Embryonic facial prominence (tissue), 1 donor: Measurements from ENCODE around the gene NAV2.

ENCODE experiments used
- DNase-seq: peaks from one replicate; pipeline ENCODE4 v3.0.0-alpha.2; 2016; ENCODE audit errors: extremely low spot score

The NAV2 gene

DNA sequence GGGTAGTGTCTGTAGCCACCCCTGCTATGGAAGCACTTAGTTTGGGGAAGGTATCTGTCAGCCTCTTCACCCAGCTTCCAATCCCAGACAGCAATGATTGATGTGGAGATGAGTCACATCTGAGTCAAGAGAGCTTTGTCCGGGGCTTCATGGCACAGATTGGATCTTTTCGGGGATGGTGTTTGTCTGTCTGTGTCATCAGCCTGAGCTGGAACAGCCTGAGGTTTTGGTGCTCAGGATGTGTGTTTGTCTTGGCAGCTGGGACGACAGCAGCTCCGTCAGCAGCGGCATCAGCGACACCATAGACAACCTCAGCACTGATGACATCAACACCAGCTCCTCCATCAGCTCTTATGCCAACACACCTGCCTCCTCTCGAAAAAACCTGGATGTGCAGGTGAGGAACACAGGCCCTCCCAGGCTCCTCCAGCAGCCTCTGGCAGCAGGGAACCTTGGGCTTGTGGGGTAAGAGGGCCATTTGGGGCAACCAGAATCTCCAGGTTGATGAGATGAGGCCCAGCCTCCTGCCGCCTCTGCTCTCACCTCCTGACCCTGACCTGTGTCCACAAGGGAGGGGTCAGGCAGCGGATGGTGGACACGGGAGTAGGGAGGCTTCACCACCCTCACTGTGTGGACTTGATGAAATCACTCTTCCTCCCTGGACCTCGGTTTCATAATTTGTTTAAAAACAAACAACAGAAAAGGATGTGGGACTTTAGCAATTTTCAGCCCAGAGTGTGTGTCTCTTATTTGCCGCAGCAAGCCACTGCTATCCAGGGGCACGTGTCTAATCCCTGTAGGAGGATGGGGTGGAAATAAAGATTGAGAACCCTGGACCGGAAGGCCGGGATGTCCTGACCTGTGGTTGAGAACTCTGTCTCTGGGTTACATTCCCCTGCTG is 323.3 kb downstream of the NAV2 start:
- DNase-seq: no peak

DNA sequence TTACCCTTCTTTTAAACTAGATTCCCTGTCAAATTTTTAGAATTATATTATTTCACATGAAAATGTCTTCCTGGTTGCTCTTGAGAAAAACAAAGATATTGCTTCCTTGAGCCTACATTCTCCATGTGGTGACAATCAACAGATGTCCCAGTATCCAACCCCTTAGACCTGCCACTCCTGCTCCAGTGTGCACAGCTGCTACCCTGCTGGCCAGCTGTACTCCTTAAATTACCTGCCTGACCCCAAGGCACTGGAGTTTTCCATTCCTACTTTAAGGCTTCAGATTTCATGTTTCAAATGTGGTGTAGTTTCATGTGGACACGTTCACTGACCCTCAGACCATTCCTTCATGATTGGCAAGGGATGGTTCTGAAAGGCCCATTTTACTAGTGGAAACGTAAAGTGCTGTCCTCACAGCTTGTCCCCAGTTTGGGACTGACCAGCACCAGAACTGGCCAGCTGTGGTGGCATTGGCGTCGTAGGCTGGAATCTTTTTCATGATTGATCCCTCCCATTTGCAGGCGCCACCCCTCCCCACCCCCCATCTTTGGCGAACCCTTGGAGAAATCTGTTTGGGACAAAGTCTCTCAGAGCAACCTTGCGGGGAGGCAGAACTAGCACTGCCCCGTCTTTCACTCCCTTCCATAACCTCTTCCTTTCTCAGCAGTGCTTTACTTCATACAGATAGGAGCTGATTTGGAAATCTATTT is 324.1 kb downstream of the NAV2 start:
- DNase-seq: no peak

DNA sequence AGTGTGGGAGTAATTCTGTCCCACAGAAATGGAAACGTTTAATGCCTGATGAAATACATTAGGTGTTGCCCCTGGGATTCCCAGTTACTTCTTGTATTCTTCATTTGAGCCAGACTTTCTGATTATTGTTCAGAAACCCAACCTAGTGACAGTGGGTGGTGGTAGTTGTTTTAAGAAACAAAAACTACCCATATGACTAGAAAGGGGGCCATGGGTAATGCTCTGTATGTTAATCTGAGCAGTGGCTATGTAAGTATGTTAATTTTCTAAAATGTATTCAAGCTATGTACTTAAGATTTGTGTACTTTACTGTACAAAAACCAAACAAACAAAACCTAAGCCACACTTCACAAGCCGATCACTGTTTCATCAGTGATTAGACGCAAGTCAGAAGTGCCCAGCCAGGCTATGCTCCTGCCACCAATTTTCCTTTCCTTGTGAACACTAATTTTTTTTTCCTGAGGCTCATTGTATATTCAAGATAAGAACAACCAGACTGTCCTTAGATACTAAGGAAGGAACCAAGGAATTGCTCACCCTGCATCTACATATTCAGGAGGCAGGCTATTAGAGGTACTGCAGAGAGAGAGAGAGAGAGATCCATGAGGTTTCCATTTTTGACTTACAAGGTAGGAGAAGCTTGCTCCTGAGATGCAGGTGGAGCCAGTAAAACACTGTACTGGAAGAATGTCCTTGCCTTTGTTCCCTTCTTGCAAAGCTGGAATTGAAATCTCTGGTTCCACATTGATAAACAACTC is 324.9 kb downstream of the NAV2 start:
- no peak for DNase-seq

DNA sequence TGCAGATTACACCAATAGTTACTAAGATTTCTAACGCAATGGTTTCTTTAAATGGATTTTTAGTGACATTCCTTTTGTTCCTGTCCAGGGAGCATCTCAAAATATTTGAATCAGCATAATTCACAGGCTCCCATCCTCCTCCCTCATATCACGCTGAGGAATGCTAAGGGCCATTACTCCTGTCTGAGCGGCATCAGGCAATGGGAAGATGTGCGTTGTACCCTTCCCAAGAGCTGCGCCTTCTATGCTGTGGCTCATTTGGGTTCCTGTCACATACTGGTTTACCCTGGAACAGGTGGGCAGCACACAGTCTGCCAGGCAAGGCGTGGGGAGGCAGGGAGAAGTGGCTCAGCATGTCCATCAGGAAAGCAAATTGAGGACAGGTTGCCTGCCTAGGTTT is 325.8 kb downstream of the NAV2 start:
- no peak for DNase-seq

DNA sequence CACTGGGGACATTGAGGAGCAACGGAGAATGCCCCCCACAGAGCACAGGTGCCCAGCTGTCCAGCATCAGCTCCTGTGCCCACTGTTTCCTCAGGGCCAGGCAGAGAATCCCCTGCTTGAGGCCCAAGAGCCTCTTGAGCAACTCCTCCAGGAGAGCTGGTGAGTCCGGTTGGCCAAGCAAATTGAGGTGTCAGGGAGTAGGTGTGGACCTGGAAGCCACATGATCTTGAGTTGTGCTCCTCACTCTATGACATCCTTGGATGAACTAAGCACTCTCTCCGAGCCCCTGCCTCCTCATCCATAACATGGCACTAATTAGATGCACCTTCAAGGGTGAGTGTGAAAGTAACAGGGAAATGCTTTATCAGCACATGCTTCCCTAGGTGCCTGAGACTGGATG is 326.3 kb downstream of the NAV2 start:
- no peak for DNase-seq

DNA sequence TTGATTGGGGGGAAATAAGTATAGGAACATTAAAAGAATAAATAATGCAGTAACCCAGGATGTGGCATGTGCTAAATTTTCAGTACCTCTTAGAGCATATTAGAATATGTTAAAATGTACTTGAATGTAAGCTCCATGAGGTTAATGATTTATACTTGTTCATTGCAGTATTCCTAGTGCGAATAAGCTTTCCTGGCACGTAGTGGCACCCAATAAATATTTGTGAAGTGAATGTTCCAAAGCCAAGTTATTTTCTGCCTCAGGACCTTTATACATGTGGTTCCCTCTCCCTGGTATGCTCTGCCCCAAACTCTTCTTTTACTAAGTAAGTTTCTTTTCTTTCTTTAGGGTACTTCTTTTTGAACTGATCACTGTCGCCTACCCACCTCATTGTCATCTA is 328.9 kb downstream of the NAV2 start:
- no peak for DNase-seq

DNA sequence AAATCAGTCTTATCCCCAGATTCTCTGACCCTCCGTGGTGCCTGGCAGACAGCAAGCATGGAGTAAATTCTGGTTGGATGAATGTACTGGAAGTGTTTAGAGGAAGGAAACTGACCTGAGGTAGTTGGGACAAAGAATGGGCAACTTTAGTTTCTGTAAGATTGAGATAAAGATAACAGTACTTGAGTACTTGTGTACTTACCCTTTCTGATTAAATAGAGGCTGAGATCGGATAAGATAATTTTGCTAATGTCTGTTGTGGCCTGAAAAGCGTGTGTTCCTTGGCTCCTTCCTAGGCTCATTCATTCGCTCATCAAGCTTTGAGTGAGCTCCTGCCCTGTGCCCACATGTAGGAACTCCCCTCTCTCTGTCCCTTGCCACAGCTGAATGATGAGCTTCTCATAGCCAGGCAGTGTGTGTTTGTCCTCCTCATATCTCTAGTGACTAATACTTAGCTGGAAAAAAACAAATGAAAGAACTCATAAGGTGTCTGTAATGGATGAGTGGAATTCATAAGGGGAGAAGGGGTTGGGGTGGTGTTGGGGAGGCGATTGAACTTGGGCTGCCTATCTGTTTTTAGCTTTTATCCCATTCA is 329.5 kb downstream of the NAV2 start:
- no peak for DNase-seq

DNA sequence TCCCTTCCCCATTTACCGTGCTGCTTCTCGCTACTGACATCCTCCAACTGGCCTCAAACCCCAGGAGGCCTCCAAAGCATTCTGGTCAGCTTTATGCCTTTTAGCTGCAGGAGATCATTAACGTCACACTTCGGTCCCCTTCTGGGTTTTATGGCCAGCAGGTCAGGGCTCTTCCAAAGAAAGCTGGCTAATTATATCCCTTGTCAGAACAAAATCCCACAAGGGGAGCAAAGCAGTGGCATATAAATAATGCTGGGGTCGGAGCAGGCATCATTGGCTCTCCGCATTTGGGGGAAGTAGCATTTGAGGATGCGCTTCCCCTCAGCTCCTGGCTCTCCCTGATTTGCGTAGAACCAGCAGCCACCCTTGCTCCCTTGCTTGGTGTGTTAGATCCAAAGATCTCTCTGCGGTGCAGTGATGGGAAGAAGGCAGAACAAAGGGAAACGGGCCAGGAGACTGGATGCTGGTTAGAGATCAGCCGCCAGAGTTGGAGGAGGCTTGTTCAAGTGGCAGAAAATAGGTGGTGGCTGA is 330.2 kb downstream of the NAV2 start:
- no peak for DNase-seq

DNA sequence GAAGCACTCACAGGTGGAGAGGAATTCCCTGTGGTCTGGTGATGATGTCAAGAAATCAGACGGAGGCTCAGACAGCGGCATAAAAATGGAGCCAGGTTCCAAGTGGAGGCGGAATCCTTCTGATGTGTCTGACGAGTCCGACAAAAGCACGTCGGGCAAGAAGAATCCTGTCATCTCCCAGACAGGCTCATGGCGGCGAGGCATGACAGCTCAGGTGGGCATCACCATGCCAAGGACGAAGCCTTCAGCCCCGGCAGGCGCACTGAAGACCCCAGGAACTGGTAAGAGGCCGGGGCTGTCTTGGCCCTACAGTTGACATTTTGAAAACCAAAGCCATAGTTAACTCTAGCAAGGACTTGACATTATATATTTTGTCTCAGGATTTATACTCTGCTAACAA is 331.4 kb downstream of the NAV2 start:
- no peak for DNase-seq

DNA sequence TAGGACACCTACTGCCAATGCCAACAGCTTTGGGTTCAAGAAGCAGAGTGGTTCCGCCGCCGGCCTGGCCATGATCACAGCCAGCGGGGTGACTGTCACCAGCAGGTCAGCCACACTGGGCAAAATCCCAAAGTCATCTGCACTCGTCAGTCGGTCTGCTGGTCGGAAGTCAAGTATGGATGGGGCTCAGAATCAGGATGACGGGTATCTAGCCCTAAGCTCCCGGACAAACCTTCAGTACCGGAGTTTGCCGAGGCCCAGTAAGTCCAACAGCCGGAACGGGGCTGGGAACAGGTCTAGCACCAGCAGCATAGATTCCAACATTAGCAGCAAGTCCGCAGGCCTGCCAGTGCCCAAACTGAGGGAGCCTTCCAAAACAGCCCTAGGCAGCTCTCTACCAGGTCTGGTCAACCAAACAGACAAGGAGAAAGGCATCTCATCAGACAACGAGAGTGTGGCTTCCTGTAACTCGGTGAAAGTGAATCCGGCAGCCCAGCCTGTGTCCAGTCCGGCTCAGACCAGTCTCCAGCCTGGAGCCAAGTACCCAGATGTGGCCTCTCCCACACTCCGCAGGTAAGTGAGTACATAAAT is 332.6 kb downstream of the NAV2 start:
- DNase-seq: no peak

DNA sequence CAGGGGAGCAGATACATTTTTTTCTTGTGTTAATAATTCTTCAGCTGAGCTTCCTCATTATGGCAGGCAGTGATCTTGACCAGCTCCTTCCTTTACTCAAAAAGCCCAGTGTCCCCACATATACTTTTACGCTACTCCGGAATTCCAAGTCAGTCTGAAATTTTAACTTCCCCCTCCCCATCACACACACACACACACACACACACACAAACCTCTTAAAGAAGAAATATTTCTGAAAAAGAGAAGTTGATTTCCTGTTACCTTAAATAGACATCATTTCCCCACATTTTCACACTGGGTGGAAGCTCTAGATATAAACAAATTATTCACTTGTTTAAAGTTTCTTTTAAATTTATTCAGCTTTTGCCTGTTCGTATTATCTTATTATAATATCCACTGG is 333.8 kb downstream of the NAV2 start:
- no peak for DNase-seq

DNA sequence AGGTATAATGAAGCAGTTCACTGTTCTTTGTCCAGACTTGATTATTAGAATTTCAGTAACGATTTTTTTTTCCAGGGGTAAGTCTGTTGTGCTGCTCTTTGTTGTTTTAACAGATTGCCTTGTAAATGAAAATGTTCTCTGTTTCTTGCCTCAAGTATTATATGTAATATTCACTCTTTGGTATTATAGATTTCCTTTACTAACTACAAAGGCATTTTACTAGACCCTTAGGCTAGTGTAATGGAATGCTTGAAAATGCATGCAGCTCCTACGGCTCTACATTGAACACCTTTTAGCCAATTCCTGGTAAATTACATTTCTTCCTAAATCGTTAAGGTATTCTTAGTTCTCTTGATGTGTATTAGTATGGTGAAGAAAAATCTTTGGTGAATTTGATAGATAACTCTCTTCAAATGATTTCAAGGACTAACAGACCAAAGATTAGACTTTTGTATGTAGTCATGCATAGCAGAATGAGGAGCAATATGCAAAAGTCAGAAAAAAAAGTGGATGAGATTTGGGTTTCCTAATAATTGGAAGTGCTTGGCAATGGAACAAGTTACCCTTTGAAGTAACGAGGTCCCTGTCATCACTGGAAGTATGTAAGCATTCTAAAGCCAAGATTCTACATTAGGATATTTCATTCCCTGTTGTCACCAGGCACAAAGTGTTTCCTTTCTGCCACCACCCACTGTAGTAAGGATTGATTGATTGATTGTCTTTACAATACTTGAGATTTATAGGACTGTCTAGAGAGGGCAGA is 334.6 kb downstream of the NAV2 start:
- DNase-seq: no peak

DNA sequence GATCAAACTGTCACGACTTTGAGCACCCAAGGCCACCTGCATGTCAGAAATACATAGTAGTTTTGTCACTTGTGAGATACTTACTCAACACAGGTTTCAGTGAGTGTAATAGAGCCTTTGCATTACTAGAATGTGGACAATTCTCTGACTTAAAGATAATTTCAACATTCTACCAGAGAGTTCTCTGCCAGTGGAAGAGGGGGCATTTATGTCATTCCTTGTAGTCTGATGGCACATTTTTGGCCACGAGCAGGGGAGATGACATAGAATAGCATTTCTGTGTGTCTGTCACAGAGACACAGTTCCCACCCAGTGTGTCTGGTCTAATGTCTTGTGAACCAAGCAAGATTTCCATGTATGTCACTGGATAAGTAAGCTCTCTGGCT is 335.1 kb downstream of the NAV2 start:
- DNase-seq: no peak

DNA sequence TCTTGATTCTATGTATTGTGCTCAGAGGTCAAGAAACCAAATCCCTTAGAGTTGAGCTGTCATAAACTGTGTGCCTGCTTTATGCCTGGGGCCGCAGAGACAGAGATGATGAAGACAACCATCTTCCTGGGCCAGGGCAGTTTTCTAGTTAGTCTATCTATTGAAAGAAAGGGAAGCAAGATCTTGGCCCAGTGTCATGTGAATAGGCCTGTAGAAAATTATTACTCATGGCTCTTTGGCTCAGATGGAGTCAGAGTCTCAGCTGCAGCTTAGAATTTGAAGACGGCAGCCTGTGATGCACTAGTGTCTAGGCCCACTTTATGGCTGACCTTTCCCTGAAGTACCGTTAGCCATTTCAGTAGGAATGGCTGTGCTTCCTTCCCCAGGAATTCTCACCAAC is 335.6 kb downstream of the NAV2 start:
- DNase-seq: no peak

DNA sequence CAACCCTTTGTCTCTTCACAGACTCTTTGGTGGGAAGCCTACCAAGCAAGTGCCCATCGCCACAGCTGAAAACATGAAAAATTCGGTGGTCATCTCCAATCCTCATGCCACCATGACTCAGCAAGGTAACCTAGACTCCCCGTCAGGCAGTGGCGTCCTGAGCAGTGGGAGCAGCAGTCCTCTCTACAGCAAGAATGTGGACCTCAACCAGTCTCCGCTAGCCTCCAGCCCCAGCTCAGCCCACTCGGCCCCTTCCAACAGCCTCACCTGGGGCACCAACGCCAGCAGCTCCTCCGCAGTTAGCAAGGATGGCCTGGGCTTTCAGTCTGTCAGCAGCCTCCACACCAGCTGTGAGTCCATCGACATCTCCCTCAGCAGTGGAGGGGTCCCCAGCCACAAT is 336.1 kb downstream of the NAV2 start:
- no peak for DNase-seq

DNA sequence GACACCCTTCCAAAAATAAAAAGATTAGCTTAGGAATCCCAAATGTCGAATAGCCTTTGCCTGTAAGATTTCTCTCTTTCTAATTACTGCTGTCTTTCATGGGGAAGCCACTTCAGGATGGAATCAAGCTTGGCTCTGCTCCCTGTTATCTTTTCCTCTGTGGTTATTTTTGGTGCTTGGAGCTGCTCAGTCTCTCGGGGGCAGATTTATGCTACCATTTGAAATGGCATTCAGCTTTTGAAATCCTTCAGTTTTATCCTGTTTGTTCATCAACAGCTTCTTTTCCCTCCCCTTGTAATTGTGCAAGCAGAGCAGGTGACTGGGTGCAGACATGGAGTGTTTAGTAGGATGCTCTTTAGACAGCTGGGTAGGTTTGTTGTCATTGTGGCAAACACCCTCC is 336.6 kb downstream of the NAV2 start:
- DNase-seq: no peak

DNA sequence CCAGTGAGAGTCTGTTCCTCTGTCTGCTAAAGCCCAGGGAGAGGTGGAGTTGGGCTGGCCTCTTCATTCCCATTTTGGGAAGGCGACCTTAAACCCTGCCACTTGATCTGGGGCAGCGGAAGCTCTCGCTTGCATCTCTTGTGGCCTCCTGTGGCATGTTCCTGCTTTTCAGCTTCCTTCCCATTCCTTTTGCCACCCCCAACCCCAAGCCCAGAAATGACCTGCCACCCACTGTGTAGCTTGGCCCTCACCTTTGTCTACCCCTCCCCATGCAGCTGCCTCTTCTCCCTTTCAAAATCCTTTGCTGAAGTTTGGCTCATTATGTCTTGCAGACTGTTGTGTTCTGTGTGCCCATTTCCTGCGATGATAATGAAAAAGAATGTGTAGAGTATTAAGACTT is 337.4 kb downstream of the NAV2 start:
- DNase-seq: no peak

DNA sequence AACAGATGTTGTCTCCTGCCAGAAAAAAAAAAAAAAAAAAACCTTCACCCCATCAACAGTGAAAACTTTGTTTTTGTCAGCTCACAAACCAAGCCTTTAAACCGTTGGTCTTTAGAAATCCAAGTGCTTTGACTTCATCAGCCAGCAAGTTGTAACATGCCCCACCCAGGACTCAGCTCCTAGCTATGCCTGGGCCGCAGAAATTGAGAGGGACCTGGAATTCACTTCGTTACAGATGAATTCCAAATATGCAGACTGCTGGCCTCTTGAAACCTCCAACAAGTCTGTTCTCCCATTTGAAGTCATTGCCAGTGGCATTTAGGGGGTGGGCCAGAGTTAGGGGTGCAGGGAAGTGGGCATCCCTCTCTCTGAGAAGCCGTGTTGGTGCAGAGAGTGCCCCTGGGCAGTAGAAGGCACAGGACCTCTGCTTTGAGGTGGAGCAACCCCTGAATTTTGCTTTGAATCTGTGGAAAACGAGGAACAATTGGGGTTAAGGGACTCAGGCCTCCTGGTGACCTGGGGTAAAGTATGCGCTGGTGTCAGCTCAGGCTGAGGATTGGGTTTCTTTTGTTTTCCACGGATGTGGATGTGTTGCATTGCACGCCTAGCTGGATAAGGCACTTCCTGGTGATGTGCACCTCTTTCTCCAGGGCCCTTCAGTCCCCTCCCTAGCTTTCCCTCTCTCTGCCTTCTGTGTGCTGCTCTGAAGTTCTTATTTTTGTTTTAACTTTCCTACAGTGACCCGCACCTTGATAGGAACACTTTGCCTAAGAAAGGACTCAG is 338.1 kb downstream of the NAV2 start:
- DNase-seq: no peak

DNA sequence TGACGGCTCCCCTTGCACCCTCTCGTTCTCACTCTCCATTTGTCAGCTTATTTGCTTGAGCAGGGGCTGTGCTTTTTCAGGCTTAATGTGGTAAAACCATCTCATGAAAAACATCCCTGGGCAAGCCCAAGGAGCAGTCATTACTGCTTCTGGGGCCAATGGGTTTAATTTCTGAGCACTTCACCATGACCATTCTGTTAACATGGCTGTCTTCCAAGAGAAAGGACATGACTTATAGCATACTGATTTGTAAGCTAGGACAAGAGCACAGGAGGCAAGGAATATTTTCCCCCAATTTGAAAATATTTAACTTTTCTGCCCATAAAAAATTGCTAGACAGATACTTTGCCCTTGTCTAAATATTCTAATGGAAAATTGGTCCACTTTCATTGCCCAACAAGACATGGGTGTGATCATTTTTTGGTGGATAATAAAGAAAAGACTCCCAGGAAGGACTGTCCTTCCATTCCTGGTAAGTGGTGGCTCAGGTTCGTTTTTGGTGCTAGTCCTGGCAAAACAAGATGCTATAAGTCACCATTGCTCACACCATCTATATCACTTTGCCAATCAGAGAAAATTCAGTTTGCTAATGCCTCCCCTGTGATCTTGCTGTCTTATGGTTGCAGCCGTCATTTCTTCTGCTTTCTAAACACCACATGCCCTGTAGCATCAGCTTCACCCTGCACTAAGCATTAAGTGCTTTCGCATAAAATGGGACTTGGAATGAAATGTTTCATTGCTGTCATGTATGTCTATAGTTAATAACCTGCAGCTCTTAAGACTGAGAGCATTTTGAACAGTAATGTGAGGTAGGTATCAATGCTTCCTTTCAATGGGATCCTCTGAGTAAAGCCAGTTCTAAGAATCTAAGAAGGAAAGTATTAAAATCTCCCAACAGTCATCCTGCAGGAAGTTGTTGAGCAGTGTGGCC is 339.1 kb downstream of the NAV2 start:
- DNase-seq: no peak
